Fibroblast of skin of abdomen (primary cell): ENCODE data around the gene PPP1R9A.
"Not testable (repeated sequence)": the region's sequence is repeated elsewhere in the genome, so short reads cannot be mapped to it uniquely, and the experiment has no call there.

ENCODE experiments used
- DNase-seq: peaks from one replicate; pipeline ENCODE4 v3.0.0-alpha.2; 2013

The PPP1R9A gene

GRCh38 chr7:94980418-94981142 lies 73.2 kb downstream of the PPP1R9A start:
- DNase-seq, result no peak

GRCh38 chr7:94995921-94996320 lies 88.5 kb downstream of the PPP1R9A start:
- DNase-seq, result no peak

- no peak for DNase-seq
Measured at GRCh38 chr7:94996369-94996768, 89.0 kb downstream of the PPP1R9A start.

GRCh38 chr7:94997547-94997946 lies 90.2 kb downstream of the PPP1R9A start:
- no peak for DNase-seq

- DNase-seq, result no peak
Measured at GRCh38 chr7:94998266-94999068, 91.1 kb downstream of the PPP1R9A start.

- DNase-seq, result no peak
Measured at GRCh38 chr7:94999069-94999351, 91.6 kb downstream of the PPP1R9A start.

- not testable (repeated sequence) for DNase-seq
Measured at GRCh38 chr7:94999601-95000000, 92.2 kb downstream of the PPP1R9A start.

- no peak for DNase-seq
Measured at GRCh38 chr7:95001258-95001657, 93.9 kb downstream of the PPP1R9A start.

- DNase-seq, result no peak
Measured at GRCh38 chr7:95001815-95002561, 94.6 kb downstream of the PPP1R9A start.

- DNase-seq, result no peak
Measured at GRCh38 chr7:95002775-95003174, 95.4 kb downstream of the PPP1R9A start.

GRCh38 chr7:95004618-95005247 lies 97.3 kb downstream of the PPP1R9A start:
- no peak for DNase-seq

- DNase-seq, result no peak
Measured at GRCh38 chr7:95006010-95006409, 98.6 kb downstream of the PPP1R9A start.

- DNase-seq, result not testable (repeated sequence)
Measured at GRCh38 chr7:95008773-95009172, 101.4 kb downstream of the PPP1R9A start.

GRCh38 chr7:95011146-95011928 lies 103.9 kb downstream of the PPP1R9A start:
- peak; percentile 90 for DNase-seq

GRCh38 chr7:95011995-95012394 lies 104.6 kb downstream of the PPP1R9A start:
- peak; percentile 56 for DNase-seq

GRCh38 chr7:95018021-95018420 lies 110.6 kb downstream of the PPP1R9A start:
- DNase-seq, result peak; percentile 11

GRCh38 chr7:95026018-95026417 lies 118.6 kb downstream of the PPP1R9A start:
- DNase-seq, result no peak

- no peak for DNase-seq
Measured at GRCh38 chr7:95026421-95027072, 119.2 kb downstream of the PPP1R9A start.

- no peak for DNase-seq
Measured at GRCh38 chr7:95027234-95027872, 120.0 kb downstream of the PPP1R9A start.

GRCh38 chr7:95028683-95029082 lies 121.3 kb downstream of the PPP1R9A start:
- no peak for DNase-seq

- no peak for DNase-seq
Measured at GRCh38 chr7:95035295-95035694, 127.9 kb downstream of the PPP1R9A start.
